Neural cell (in vitro differentiated cells): ENCODE data around the gene NRARP. TPM values are rescaled to one million over a fixed set of nuclear protein-coding genes. Genes with fewer than 3 reads are reported as not detected.

ENCODE experiments used
- H2AFZ ChIP-seq: fragments of 200-600, 300-800 bp; sonication (generic), shearing (Covaris generic); 2 replicates; pipeline ENCODE4 v1.6.0; 2014; ENCODE audit warnings: low read depth, mild to moderate bottlenecking, antibody characterized with exemption, low read length, moderate library complexity
- H3F3A ChIP-seq: fragments of 200-600 bp; shearing (Covaris generic); 2 replicates; pipeline ENCODE4 v1.6.1; 2016; ENCODE audit warnings: mild to moderate bottlenecking, moderate library complexity, mixed read lengths, antibody characterized with exemption, low read length; ENCODE audit not compliant: insufficient read depth, poor library complexity, severe bottlenecking
- H3K27ac ChIP-seq: fragments of 200-600, 300-800 bp; sonication (generic), shearing (Covaris generic); 2 replicates; pipeline ENCODE4 v1.5.1; 2014; ENCODE audit warnings: mild to moderate bottlenecking, low read length, moderate library complexity
- H3K27me3 ChIP-seq: fragments of 300-800, 200-600 bp; sonication (generic), shearing (Covaris generic); 2 replicates; pipeline ENCODE4 v1.6.0; 2014; ENCODE audit warnings: mild to moderate bottlenecking, low read depth, low read length, moderate library complexity; ENCODE audit not compliant: insufficient read depth
- H3K36me3 ChIP-seq: fragments of 300-800, 200-600 bp; sonication (generic), shearing (Covaris generic); 2 replicates; pipeline ENCODE4 v1.5.1; 2014; ENCODE audit warnings: mild to moderate bottlenecking, antibody characterized with exemption, low read length, moderate library complexity; ENCODE audit not compliant: insufficient read depth
- H3K4me2 ChIP-seq: fragments of 300-800, 200-600 bp; sonication (generic), shearing (Covaris generic); 2 replicates; pipeline ENCODE4 v1.6.0; 2014; ENCODE audit warnings: mild to moderate bottlenecking, low read length
- H3K4me3 ChIP-seq: fragments of 300-800, 200-600 bp; sonication (generic), shearing (Covaris generic); 2 replicates; pipeline ENCODE4 v1.5.1; 2014; ENCODE audit warnings: mild to moderate bottlenecking, low read length, moderate library complexity
- H3K79me2 ChIP-seq: fragments of 200-600 bp; shearing (Covaris generic); replicated peaks from 2 replicates; pipeline ENCODE4 v1.6.0; 2014; ENCODE audit warnings: mild to moderate bottlenecking, low read length, moderate library complexity; ENCODE audit not compliant: insufficient read depth
- H3K9ac ChIP-seq: fragments of 300-800, 200-600 bp; sonication (generic), shearing (Covaris generic); 2 replicates; pipeline ENCODE4 v1.6.1; 2016; ENCODE audit warnings: mild to moderate bottlenecking, low read length, mixed read lengths
- H3K9me2 ChIP-seq: fragments of 200-600 bp; shearing (Covaris generic); 2 replicates; pipeline ENCODE4 v1.6.1; 2016; ENCODE audit warnings: mild to moderate bottlenecking, low read length, mixed read lengths; ENCODE audit not compliant: insufficient read depth
- H3K9me3 ChIP-seq: fragments of 200-600, 300-800 bp; sonication (generic), shearing (Covaris generic); 2 replicates; pipeline ENCODE4 v1.6.1; 2016; ENCODE audit warnings: mild to moderate bottlenecking, mixed run types, low read length, moderate library complexity, mixed read lengths
- H4K20me1 ChIP-seq: fragments of 200-600 bp; shearing (Covaris generic); 2 replicates; pipeline ENCODE4 v1.6.1; 2016; ENCODE audit warnings: mild to moderate bottlenecking, mixed run types; ENCODE audit not compliant: insufficient read depth
- EP300 ChIP-seq: fragments of 450-650 bp; conservative IDR thresholded peaks from 2 replicates; pipeline ENCODE4 v1.6.1; 2014; ENCODE audit warnings: antibody characterized with exemption, mild to moderate bottlenecking, moderate library complexity; ENCODE audit not compliant: poor library complexity, severe bottlenecking
- EZH2 ChIP-seq: fragments of 200-600, 300-800 bp; shearing (Covaris generic), sonication (generic); IDR thresholded peaks from 2 replicates; pipeline ENCODE4 v1.6.1; 2014; ENCODE audit warnings: antibody characterized with exemption, low read length, borderline replicate concordance, mild to moderate bottlenecking; ENCODE audit not compliant: insufficient read depth, poor library complexity, severe bottlenecking
- MXI1 ChIP-seq: fragments of 450-650 bp; conservative IDR thresholded peaks from 2 replicates; pipeline ENCODE4 v1.6.1; 2014; ENCODE audit warnings: antibody characterized with exemption, mild to moderate bottlenecking; ENCODE audit not compliant: poor library complexity, severe bottlenecking
- POLR2AphosphoS5 ChIP-seq: IDR thresholded peaks from 2 replicates; pipeline ENCODE4 v1.6.1; 2012
- RAD21 ChIP-seq: fragments of 450-650 bp; conservative IDR thresholded peaks from 2 replicates; pipeline ENCODE4 v1.6.1; 2014; ENCODE audit warnings: antibody characterized with exemption, mild to moderate bottlenecking, moderate library complexity
- SMC3 ChIP-seq: fragments of 450-650 bp; conservative IDR thresholded peaks from 2 replicates; pipeline ENCODE4 v1.6.1; 2014; ENCODE audit warnings: antibody characterized with exemption, mild to moderate bottlenecking, moderate library complexity; ENCODE audit not compliant: poor library complexity
- TAF1 ChIP-seq: IDR thresholded peaks from 2 replicates; pipeline ENCODE4 v1.6.1; 2012; ENCODE audit warnings: low read depth
- polyA plus RNA-seq: library from polyadenylated mRNA; depleted of rRNA; stranded (reverse); fragments of >200 nt; gene quantifications from 2 replicates; pipeline ENCODE4 v1.2.3, GENCODE V29; 2014
- TF ChIP-seq, protein P1 (sequence below): IDR thresholded peaks from 2 replicates; pipeline ENCODE4 v1.6.1; 2012; ENCODE audit warnings: borderline replicate concordance
- TF ChIP-seq, protein P2 (sequence below): fragments of 450-650 bp; IDR thresholded peaks from 2 replicates; pipeline ENCODE4 v1.5.1; 2014; ENCODE audit warnings: antibody characterized with exemption, mild to moderate bottlenecking, moderate library complexity; ENCODE audit not compliant: poor library complexity, severe bottlenecking

Gene NRARP
- polyA plus RNA-seq, 1 donor from 2014 or later: 2.3 TPM

DNA sequence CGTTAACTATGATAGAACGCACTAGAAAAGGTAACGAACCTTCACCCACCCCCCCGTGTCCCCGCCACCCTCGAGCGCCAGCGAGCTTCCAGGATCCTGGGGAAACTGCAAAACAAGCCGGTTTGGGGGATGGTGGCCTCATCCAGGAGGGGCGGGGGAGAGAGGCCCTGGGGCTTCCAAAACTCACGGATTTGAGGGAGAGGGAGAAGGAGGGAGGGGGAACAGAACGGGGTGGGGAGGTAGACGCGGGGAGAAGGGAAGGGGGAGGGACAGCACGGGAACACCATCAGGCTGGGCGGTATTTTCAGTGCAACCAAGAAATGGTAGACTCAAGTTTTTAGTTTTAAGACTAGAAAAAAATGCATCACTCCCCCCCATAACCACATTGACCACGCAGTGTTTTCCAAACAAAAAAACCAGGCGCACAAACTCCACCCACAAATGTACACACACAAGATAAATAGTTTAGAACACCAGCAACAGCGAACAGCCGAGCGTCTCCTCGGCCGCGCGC is 1.4 kb downstream of the NRARP start:
- H4K20me1 ChIP-seq: no peaks in the 10 kb centered on the region
- H2AFZ ChIP-seq: no peak overlapping the region
- no peaks in the 10 kb centered on the region for H3F3A ChIP-seq
- no peaks in the 10 kb centered on the region for H3K36me3 ChIP-seq
- peak overlapping the region; percentile 38 for H3K4me2 ChIP-seq
- H3K4me3 ChIP-seq: peak overlapping the region; percentile 85
- TF ChIP-seq POLR2AphosphoS5 (no peak), EP300 (no peak), MXI1 (no peak), TAF1 (no peak), EZH2 (no peak), RAD21 (no peak), SMC3 (no peak)
- TF ChIP-seq, protein P1, sequence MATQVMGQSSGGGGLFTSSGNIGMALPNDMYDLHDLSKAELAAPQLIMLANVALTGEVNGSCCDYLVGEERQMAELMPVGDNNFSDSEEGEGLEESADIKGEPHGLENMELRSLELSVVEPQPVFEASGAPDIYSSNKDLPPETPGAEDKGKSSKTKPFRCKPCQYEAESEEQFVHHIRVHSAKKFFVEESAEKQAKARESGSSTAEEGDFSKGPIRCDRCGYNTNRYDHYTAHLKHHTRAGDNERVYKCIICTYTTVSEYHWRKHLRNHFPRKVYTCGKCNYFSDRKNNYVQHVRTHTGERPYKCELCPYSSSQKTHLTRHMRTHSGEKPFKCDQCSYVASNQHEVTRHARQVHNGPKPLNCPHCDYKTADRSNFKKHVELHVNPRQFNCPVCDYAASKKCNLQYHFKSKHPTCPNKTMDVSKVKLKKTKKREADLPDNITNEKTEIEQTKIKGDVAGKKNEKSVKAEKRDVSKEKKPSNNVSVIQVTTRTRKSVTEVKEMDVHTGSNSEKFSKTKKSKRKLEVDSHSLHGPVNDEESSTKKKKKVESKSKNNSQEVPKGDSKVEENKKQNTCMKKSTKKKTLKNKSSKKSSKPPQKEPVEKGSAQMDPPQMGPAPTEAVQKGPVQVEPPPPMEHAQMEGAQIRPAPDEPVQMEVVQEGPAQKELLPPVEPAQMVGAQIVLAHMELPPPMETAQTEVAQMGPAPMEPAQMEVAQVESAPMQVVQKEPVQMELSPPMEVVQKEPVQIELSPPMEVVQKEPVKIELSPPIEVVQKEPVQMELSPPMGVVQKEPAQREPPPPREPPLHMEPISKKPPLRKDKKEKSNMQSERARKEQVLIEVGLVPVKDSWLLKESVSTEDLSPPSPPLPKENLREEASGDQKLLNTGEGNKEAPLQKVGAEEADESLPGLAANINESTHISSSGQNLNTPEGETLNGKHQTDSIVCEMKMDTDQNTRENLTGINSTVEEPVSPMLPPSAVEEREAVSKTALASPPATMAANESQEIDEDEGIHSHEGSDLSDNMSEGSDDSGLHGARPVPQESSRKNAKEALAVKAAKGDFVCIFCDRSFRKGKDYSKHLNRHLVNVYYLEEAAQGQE: no peak
- TF ChIP-seq, protein P2, sequence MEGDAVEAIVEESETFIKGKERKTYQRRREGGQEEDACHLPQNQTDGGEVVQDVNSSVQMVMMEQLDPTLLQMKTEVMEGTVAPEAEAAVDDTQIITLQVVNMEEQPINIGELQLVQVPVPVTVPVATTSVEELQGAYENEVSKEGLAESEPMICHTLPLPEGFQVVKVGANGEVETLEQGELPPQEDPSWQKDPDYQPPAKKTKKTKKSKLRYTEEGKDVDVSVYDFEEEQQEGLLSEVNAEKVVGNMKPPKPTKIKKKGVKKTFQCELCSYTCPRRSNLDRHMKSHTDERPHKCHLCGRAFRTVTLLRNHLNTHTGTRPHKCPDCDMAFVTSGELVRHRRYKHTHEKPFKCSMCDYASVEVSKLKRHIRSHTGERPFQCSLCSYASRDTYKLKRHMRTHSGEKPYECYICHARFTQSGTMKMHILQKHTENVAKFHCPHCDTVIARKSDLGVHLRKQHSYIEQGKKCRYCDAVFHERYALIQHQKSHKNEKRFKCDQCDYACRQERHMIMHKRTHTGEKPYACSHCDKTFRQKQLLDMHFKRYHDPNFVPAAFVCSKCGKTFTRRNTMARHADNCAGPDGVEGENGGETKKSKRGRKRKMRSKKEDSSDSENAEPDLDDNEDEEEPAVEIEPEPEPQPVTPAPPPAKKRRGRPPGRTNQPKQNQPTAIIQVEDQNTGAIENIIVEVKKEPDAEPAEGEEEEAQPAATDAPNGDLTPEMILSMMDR: no peak
- no peaks in the 10 kb centered on the region for H3K9me2 ChIP-seq
- H3K9me3 ChIP-seq: no peaks in the 10 kb centered on the region
- no peaks in the 10 kb centered on the region for H3K27me3 ChIP-seq
- no peak overlapping the region for H3K27ac ChIP-seq
- peaks cover 4% of the 10 kb centered on the region for H3K79me2 ChIP-seq
- H3K9ac ChIP-seq: peak overlapping the region; percentile 60

- Histone ChIP-seq H2AFZ (no peak overlapping the region), H3F3A (no peaks in the 10 kb centered on the region), H3K4me2 (peak overlapping the region; percentile 38), H3K9me3 (no peaks in the 10 kb centered on the region), H3K9me2 (no peaks in the 10 kb centered on the region), H3K79me2 (peaks cover 4% of the 10 kb centered on the region), H3K4me3 (peak overlapping the region; percentile 85), H3K36me3 (no peaks in the 10 kb centered on the region), H3K9ac (no peak overlapping the region), H3K27ac (no peak overlapping the region), H4K20me1 (no peaks in the 10 kb centered on the region), H3K27me3 (no peaks in the 10 kb centered on the region)
- TF ChIP-seq EP300 (no peak), RAD21 (no peak), POLR2AphosphoS5 (no peak), SMC3 (no peak), TAF1 (no peak), MXI1 (no peak), EZH2 (no peak)
- TF ChIP-seq, protein P2: no peak
- TF ChIP-seq, protein P1: no peak
Observed at GRCh38 chr9:137299938-137300337, 2.1 kb downstream of the NRARP start.
